Ecto neural progenitor cell (in vitro differentiated cells): Measurements from ENCODE around the gene LACTB.
"Not testable (repeated sequence)": the region's sequence is repeated elsewhere in the genome, so short reads cannot be mapped to it uniquely, and the experiment has no call there.

ENCODE experiments used
- DNase-seq: peaks from one replicate; pipeline ENCODE4 v3.0.0-alpha.2; 2018; ENCODE audit warnings: low spot score

Gene LACTB

DNA sequence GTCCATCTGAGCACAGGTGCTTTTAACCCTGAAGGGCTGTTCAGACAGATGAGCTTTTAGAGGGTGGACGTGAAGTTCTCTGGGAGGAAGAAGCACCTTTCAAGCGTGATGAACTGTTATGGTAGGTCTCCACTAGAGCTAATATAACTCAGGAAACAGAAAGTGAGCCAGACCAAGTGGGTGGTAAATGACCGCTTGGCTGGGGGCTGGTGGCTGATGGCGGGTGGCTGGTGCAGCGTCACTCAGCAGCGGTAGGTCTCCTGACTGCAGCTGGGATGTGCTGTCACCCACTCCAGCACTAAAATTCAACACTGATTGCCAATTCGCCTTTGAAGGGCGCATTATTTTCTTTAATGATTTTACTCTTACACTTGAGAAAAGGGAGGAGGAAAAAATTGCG lies 31.2 kb upstream of the LACTB start:
- no peak for DNase-seq

DNA sequence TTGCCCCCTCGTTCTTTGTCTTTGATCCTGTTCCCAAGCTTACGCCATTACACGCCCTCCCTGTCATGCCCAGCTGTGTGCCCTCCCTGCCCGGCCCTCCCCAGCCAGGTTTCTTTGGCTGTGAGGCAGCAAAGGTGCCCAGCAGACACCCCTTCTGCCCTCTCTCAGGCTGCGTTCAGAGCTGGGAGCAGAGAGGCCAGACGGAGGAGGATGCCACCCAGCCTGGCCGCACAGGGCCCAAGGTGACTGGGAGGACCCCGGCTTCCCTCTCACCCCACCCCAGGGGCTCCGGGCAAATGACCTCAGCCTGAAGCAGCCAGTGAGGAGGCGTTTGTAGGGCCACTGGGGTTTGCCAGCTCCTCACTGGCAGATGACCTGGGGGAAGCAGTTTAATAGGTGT lies 30.8 kb upstream of the LACTB start:
- no peak for DNase-seq

DNA sequence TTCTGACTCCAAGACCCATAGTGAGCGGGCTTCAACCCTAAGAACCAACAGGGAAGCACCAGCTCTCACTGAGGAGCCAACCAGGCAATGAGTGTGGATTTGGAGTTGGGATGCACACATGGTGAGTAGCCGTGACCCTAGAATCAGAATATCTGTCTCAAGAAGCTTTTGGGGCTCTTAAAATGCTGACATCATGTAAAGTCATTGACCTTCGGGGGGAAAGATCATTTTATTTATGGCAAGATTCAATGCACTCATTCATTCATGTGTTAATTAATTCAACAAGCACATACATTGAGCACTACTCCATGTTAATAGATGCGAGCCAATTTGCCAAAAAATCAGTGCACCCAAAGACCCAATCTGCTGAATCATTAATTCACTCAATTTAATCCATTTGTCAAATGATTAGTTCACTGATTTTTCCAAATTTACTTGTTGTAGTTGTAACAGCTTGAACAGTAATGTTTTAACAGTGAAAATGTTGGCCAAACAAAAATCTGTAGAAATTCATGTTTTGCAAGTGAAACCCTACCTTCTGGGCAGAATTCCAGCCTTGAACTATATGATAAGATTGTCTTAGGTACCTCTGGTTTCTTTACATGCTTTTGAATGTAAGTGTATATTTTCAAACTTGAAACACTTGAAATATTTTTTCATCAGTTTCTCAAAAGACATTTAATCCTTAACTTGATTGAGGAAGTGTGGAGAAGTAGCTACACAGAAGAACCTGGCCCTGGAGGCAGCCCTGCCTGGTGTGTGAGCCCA lies 29.8 kb upstream of the LACTB start:
- no peak for DNase-seq

DNA sequence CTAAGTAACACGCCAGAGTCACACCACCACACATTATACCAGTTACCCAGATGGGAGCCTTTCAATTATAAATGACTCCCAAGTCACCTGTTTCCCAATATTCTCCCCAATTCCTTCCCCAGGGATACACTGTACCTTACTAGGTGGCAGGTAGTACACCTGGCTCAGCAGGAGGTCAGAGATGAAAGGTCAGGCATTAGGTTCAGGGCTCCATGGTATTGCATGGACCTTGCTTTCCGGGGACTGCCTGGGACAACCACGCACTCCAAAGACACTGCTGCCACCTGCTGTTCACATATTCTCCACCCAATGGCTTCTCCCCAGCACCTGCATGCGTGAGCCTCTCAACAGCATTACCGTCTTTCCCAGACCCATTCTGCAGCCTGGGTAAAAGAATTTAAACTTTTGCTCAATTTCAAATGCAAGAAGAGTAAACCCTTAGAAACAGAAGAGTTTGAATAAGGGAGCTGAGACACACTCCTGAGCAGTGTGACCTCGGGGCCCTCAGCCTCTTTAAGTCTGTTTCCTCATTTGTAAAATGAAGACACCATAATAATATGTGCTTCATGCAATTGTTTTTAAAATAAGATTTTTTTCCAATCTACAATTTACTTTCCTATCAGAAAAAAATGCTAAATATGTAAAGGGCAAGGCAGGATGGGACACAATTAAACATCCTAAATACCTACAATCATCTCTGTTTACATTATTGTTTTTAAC lies 28.0 kb upstream of the LACTB start:
- peak; percentile 81 for DNase-seq

DNA sequence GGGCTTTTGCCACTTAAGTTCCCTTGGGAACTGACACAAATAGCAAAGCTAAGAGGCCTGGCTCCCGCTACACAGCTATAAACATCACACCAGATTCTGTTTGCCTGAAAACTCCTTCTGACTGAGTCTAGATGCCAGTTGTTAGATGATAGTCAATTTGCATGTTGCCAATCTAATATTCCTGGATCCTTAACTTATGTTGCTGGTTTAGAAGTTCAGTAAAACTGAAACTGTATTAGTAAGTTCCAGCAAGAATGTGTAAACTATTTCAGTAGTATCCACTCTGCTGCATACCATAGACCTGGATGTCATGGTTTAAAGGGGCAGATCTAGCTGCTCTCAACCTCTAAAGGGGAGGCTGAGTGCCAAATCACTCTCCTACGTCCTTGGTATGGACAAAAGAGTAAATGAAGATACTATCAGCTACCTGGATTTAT lies 27.1 kb upstream of the LACTB start:
- DNase-seq, result no peak

DNA sequence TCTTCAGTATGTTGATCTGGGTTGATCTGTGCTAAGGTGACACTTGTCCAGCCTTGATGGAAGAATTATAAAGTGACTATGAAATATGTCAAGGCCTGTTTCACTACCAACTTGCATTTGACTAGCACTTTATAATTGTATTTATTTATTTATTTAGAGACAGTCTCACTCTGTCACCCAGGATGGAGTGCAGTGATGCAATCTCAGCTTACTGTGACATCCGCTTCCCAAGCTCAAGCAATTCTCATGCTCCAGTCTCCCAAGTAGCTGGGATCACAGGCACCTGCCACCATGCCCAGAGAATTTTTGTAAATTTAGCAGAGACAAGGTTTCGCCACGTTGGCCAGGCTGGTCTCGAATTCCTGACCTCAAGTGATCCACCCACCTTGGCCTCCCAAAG lies 25.5 kb upstream of the LACTB start:
- no peak for DNase-seq

DNA sequence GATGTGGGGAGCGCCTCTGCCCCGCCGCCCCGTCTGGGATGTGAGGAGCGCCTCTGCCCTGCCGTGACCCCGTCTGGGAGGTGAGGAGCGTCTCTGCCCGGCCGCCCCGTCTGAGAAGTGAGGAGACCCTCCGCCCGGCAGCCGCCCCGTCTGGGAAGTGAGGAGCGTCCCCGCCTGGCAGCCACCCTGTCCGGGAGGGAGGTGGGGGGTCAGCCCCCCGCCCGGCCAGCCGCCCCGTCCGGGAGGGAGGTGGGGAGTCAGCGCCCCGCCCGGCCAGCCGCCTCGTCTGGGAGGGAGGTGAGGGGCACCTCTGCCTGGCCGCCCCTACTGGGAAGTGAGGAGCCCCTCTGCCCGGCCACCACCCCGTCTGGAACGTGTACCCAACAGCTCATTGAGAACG lies 22.8 kb upstream of the LACTB start:
- not testable (repeated sequence) for DNase-seq

DNA sequence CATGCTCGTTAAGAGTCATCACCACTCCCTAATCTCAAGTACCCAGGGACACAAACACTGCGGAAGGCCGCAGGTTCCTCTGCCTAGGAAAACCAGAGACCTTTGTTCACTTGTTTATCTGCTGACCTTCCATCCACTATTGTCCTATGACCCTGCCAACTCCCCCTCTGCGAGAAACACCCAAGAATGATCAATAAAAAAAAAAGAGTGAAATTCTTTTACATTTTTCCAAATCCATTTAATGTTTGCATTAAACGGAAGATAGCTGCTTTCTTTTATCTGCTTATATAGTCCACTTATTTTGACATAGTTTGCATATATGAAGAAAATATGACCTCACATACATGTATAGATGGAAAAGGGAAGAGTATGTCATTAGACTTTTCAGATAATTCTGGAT lies 22.1 kb upstream of the LACTB start:
- not testable (repeated sequence) for DNase-seq

DNA sequence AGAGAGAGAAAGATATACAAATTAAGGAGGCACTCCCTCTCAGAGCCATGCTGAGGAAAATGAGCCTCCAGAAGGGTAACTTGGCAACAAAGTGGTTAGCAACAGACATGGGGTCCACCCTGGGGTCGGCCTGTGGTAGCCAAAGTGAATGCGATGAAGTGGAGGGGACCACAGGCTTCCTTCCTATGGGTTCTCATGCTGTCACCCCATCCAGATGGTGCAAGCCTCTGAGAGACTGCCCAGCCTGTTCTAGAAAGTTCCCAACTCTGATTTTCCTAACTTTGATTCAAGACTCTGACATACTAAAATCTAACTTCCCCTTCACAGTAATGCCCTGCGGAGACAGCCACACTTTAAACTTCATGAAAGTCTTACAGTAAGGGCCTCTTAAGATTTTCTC lies 18.2 kb upstream of the LACTB start:
- DNase-seq, result no peak

DNA sequence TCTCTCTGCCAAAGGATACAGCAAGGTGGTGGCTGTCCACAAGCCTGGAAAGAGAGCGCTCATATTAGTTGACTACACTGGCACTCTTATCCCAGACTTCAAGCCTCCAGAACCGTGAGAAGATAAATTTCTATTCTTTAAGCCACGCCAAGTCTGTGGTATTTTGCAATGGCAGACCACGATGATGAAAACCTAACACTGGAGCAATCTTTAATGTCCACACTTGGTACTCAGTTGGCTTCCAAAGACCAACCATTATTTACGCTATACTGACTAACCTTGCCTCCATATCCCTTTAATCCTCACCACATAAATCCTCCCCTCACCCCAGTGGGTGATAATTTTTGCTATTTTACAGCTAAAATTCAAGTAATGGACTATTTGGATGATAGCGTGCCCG lies 16.9 kb upstream of the LACTB start:
- no peak for DNase-seq

DNA sequence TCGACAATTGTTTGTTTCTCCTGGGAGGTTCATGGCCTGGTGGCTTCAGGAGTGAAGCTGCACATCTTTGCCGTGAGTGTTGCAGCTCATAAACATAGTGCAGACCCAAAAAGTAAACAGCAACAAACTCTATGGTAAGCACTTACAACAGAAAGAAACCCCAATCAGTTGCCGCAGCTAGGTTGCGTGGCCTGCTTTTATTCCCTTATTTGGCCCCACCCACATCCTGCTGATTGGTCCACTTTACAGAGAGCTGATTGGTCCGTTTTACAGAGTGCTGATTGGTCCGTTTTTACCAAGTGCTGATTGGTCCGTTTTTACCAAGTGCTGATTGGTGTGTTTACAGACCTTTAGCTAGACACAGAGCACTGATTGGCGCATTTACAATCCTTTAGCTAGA lies 16.3 kb upstream of the LACTB start:
- not testable (repeated sequence) for DNase-seq

DNA sequence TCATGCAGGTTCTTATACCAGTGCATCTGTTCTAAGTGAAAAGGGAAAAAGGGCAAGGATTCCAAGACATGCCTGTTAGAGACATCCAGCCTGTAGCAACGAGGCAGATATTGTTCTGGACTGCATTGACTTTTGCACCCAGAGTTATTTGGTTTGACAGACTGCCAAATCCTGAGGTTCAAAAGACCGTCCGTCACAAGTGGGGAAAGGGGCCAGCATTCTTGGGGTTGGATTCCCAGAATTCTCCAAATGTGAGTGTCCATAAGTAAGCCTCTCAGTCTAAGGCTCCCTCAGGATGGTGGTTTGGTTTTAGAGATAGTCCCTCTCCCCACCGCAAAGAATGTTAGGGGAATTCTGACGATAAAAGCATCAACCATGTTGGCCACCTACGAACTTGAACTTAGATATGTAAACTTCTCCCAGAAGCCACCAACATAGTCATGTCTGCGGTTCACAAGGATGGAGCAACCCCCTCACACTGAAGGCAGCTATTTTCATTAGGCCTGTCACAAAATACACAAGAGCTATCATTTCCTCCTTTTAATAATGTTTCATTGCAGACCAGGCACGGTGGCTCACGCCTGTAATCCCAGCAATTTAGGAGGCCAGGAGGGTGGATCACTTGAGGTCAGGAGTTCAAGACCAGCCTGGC lies 13.6 kb upstream of the LACTB start:
- no peak for DNase-seq

DNA sequence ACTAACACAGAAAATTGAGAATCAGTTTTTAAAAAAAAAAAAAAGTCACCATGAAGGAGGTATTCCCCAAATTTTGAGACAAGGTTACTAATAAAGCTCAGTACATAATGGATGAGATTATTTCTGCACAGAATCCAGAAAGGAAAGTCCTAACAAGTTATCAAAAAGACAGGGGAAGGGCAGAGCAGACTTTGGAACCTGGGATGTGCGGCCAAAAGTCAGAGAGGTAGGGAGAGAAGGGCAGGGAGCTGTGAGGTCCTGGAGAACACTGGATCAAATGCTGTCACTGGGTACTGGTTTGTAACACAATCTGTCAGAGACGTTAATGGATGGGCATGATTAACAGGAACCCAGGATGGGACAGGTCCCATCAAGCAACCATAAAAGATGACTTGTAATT lies 12.2 kb upstream of the LACTB start:
- DNase-seq, result no peak

DNA sequence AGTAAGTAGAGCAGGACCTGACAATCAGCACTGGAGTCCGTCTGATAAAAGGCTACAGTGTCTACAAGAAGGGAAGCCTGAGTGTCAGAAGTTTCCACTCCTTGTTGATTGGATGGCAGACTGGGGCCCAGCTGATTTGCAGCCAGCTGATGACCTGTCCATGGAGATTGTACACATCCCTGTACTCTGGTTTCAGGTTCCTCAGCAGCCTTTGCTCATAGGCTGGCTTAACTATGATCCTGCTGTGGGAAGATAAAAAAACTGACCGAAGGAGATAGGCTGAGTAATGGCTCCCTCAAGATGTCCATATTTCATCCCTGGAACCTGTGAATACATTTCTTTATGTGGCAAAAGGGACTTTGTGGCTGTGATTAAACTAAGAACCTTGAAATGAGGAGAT lies 11.7 kb upstream of the LACTB start:
- no peak for DNase-seq

DNA sequence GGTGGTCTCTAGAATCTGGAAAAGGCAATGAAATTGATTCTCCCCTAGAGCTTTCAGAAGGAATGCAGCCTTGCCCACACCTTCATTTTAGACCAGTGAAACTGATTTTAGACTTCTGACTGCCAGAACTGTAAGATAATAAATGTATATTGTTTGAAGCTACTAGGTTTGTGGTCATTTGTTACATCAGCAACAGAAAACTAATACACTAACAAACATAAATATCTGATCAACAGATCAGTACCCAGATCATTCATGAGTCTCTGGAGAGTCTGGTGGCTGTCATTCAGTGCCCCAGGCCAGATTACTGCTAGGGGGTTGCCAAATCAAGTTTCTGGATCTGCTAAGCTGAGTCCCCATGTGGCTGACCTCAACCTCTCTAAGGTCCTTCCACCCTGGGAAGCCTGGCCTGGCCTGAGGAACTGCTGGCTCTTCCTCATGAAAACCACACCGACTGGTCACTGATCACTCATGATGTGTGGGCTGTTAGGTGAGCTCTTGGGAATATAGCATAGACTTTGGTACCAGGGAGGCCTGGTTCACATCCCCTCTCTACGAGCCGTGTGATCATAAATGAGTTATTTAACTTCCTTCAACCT lies 11.1 kb upstream of the LACTB start:
- DNase-seq, result no peak

DNA sequence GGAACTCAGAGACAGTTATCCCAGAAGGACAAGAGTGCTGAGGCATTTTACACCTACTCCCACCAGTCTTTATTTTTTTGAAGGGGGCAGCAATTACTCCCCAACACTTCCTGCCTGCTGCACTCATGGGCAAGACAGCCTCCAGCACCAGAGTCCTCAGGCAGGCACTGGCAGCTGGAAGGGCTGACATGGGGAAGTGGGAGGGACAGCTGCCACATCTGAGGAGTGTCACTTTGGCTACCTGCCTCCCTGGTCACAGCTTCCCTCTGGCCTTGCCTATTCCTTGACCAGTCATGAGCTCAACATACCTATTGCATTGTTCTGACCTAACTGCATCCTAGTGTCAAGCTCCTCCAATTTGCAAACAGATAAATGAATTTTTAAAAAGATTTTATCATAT lies 10.2 kb upstream of the LACTB start:
- no peak for DNase-seq

DNA sequence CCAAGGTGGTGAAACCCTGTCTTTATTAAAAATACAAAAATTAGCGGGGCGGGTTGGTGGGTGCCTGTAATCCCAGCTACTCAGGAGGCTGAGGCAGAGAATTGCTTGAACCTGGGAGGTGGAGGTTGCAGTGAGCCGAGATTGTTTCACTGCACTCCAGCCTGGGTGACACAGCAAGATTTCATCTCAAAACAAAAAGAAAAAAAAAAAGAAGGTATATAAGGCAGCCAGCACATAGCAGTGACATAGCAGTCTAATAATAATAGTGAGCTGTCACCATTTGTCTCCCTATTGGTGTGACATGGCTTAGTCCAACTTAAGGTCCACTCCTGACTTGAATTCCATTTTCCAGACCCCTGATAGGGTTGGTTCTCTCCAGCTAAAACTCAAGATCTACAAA lies 8.8 kb upstream of the LACTB start:
- no peak for DNase-seq

DNA sequence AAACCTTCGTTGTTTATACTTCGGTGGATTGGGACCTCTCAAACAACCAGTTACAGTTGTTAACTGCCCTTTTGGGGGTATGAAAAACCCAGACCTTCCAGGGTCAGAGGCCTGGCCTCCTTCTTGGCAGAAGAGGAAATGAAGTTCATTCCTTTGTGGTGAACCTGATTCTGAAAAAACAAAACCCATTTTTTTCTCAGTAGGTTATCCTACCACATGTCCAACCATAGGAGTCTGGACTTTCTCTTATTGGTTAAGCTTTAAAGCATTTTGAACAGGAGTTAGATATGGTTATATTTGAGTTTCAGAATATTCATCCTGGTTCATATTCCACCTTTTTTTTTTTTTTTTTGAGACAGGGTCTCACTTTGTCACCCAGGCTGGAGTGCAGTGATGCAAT lies 7.2 kb upstream of the LACTB start:
- DNase-seq, result no peak

DNA sequence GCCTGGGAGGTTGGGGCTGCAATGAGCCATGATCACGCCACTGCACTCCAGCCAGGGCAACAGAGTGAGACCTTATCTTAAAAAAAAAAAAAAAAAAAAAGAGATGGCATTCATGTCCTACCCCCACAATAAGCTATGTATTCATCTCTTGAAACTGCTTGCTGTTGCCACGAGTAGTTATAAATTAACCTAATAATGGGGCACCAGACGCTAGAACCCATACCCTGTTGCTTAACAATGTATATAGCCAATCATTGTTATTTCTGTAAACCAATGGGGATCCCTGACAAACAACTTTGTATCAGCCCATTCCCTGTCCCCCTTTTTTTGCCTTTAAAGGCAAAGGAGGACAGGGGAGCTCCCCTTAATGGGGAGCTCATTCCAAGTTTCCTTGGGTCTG lies 2.8 kb upstream of the LACTB start:
- no peak for DNase-seq

DNA sequence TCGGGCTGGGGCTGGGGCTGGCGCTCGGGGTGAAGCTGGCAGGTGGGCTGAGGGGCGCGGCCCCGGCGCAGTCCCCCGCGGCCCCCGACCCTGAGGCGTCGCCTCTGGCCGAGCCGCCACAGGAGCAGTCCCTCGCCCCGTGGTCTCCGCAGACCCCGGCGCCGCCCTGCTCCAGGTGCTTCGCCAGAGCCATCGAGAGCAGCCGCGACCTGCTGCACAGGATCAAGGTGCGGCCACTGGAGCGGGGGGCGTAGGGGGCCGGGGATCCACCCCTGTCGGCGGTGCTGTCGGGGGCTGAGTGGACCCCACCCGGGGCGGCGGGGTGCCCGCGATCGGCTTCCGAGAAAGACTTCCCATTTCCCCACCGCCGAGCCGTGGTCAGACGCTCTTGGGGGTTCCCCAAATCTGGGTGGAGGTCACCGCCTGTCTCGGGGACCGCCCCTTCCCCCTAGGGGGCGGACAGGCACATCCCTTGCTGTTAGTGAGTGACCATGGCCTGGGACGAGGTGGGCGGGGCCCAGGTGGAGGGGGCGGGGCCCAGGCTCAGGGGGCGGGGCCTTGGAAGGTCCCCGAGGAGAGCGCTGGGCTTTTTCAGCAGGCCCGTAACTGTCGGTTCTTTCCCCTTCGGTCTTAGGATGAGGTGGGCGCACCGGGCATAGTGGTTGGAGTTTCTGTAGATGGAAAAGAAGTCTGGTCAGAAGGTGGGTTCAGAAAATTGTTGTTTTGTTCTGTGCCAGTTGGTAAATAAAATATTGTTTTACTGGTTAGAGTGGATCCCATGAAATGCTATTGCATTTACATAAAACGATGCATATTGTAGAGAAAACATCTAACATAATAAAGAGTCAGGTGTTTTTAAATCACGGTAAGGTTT lies 578 bp downstream of the LACTB start:
- DNase-seq, result peak; percentile 93

DNA sequence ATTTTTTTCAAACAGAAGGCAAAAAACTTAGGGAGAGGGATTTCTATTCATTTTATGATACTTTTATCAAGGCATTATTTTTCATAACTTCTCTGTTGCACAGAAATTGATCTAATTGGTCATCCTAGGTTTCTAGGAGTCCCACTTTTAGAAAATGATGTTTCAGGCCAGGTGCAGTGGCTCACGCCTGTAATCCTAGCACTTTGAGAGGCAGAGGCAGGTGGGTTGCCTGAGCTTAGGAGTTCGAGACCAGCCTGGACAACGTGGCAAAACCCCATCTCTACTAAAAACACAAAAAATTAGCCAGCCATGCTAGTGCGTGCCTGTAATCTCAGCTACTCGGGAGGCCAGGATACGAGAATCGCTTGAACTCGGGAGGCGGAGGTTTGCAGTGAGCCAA lies 2.8 kb downstream of the LACTB start:
- DNase-seq, result no peak

DNA sequence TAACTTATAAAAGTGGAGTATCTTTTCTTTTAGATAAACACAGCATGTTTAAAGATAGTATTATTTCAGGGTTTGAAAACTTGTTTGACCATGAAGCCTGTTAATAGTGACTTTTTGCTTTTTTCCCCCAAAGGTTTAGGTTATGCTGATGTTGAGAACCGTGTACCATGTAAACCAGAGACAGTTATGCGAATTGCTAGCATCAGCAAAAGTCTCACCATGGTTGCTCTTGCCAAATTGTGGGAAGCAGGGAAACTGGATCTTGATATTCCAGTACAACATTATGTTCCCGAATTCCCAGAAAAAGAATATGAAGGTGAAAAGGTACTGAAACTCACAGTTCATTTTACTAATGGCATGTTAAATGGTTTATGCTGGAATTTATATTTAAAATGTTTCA lies 5.1 kb downstream of the LACTB start:
- no peak for DNase-seq
